GM23338 (cell line): ENCODE results near the gene HINT2. TPM values are rescaled to one million over a fixed set of nuclear protein-coding genes. Genes with fewer than 3 reads are reported as not detected.

Source experiments
- ATAC-seq: fragments of 200-7000 bp; cut with Tn5 transposase; 3 replicates; pipeline ENCODE4 v1.9.1; 2020
- DNase-seq: peaks from one replicate; pipeline ENCODE4 v3.0.0-alpha.2; 2015; ENCODE audit warnings: low spot score
- H2AFZ ChIP-seq: fragments of 200-600 bp; sonication (generic); 2 replicates; pipeline ENCODE4 v1.8.0; 2016; ENCODE audit warnings: antibody characterized with exemption, mild to moderate bottlenecking, moderate library complexity
- H3F3A ChIP-seq: fragments of 200-600 bp; sonication (generic); replicated peaks from 2 replicates; pipeline ENCODE4 v1.8.0; 2017; ENCODE audit warnings: antibody characterized with exemption, mixed run types, low read depth
- H3K27ac ChIP-seq: fragments of 200-600 bp; sonication (generic); 2 replicates; pipeline ENCODE4 v1.6.1; 2016; ENCODE audit warnings: low read depth
- H3K27me3 ChIP-seq: fragments of 200-600 bp; sonication (generic); 2 replicates; pipeline ENCODE4 v1.8.0; 2016; ENCODE audit warnings: mild to moderate bottlenecking, mixed run types, moderate library complexity; ENCODE audit not compliant: insufficient read depth
- H3K36me3 ChIP-seq: fragments of 200-600 bp; sonication (generic); 2 replicates; pipeline ENCODE4 v1.8.0; 2016; ENCODE audit warnings: mild to moderate bottlenecking; ENCODE audit not compliant: insufficient read depth
- H3K4me1 ChIP-seq: fragments of 200-600 bp; sonication (generic); 2 replicates; pipeline ENCODE4 v1.8.0; 2016; ENCODE audit warnings: mild to moderate bottlenecking, moderate library complexity; ENCODE audit not compliant: insufficient read depth
- H3K4me2 ChIP-seq: fragments of 200-600 bp; sonication (generic); 2 replicates; pipeline ENCODE4 v1.7.1; 2017; ENCODE audit warnings: mixed run types
- H3K4me3 ChIP-seq: fragments of 200-600 bp; sonication (generic); 2 replicates; pipeline ENCODE4 v1.6.1; 2016; ENCODE audit warnings: mixed run types
- H3K79me2 ChIP-seq: fragments of 200-600 bp; sonication (generic); replicated peaks from 2 replicates; pipeline ENCODE4 v1.8.0; 2017; ENCODE audit warnings: mild to moderate bottlenecking; ENCODE audit not compliant: insufficient read depth
- H3K9me2 ChIP-seq: fragments of 200-600 bp; sonication (generic); 2 replicates; pipeline ENCODE4 v1.8.0; 2017; ENCODE audit not compliant: insufficient read depth
- H4K20me1 ChIP-seq: fragments of 200-600 bp; sonication (generic); replicated peaks from 2 replicates; pipeline ENCODE4 v1.8.0; 2017; ENCODE audit warnings: mild to moderate bottlenecking; ENCODE audit not compliant: insufficient read depth
- H3K27ac Mint-ChIP-seq: 2 replicates; pipeline ENCODE4 v1.8.0; 2020; ENCODE audit warnings: inconsistent platforms, mild to moderate bottlenecking, moderate library complexity, mixed read lengths
- H3K27me3 Mint-ChIP-seq: 3 replicates; pipeline ENCODE4 v1.8.0; 2022; ENCODE audit warnings: low read depth, mild to moderate bottlenecking, moderate library complexity, mixed read lengths, inconsistent platforms; ENCODE audit not compliant: insufficient read depth, poor library complexity
- H3K36me3 Mint-ChIP-seq: 3 replicates; pipeline ENCODE4 v1.8.0; 2021; ENCODE audit warnings: low read depth, mild to moderate bottlenecking, inconsistent platforms, moderate library complexity, mixed read lengths
- H3K4me1 Mint-ChIP-seq: 3 replicates; pipeline ENCODE4 v1.8.0; 2020; ENCODE audit warnings: mild to moderate bottlenecking, inconsistent platforms, mixed read lengths
- H3K4me3 Mint-ChIP-seq: 3 replicates; pipeline ENCODE4 v1.8.0; 2021; ENCODE audit warnings: moderate library complexity, mild to moderate bottlenecking, inconsistent platforms, mixed read lengths
- H3K9me3 Mint-ChIP-seq: 3 replicates; pipeline ENCODE4 v1.8.0; 2020; ENCODE audit warnings: moderate library complexity, mild to moderate bottlenecking, inconsistent platforms, mixed read lengths
- CREB1 ChIP-seq: fragments of 250-450 bp; sonication (Bioruptor Pico); IDR thresholded peaks from 2 replicates; pipeline ENCODE4 v1.5.0; 2020; ENCODE audit warnings: low read depth, mild to moderate bottlenecking, moderate library complexity
- CTCF ChIP-seq, 2 experiments: fragments of 200-600 bp in 1 of 2; sonication (generic) in 1 of 2; conservative IDR thresholded peaks; 2 replicates each; pipeline versions ENCODE4 v1.5.1 to v1.6.1; 2016 to 2017; ENCODE audit warnings: antibody characterized with exemption in 2 of 2, low read depth in 2 of 2, mild to moderate bottlenecking in 2 of 2, moderate library complexity in 1 of 2
- ETS1 ChIP-seq: IDR thresholded peaks from 2 replicates; pipeline ENCODE4 v1.6.1; 2016; ENCODE audit warnings: antibody characterized with exemption
- EZH2 ChIP-seq: fragments of 200-600 bp; sonication (generic); IDR thresholded peaks from one replicate; pipeline ENCODE4 v1.8.0; 2017; ENCODE audit warnings: antibody characterized with exemption, mild to moderate bottlenecking, low read depth; ENCODE audit not compliant: unreplicated experiment
- EZH2phosphoT487 ChIP-seq: fragments of 200-600 bp; sonication (generic); IDR thresholded peaks from one replicate; pipeline ENCODE4 v1.8.1; 2018; ENCODE audit warnings: antibody characterized with exemption; ENCODE audit not compliant: unreplicated experiment
- JUNB ChIP-seq: IDR thresholded peaks from one replicate; pipeline ENCODE4 v1.6.1; 2016; ENCODE audit warnings: antibody characterized with exemption; ENCODE audit not compliant: unreplicated experiment
- NANOG ChIP-seq: IDR thresholded peaks from 2 replicates; pipeline ENCODE4 v1.6.1; 2016; ENCODE audit warnings: antibody characterized with exemption, borderline replicate concordance
- POLR2AphosphoS5 ChIP-seq: IDR thresholded peaks from 2 replicates; pipeline ENCODE4 v1.6.1; 2016; ENCODE audit warnings: antibody characterized with exemption, low read depth
- REST ChIP-seq: IDR thresholded peaks from one replicate; pipeline ENCODE4 v1.6.1; 2018; ENCODE audit warnings: antibody characterized with exemption; ENCODE audit not compliant: unreplicated experiment
- STAT1 ChIP-seq: IDR thresholded peaks from one replicate; pipeline ENCODE4 v1.6.1; 2016; ENCODE audit warnings: antibody characterized with exemption; ENCODE audit not compliant: unreplicated experiment
- ZNF114 ChIP-seq: fragments of 250-450 bp; sonication (Bioruptor Pico); IDR thresholded peaks from 2 replicates; pipeline ENCODE4 v1.5.0; 2020; ENCODE audit warnings: mild to moderate bottlenecking, moderate library complexity
- ZNF331 ChIP-seq: fragments of 250-450 bp; sonication (Bioruptor Pico); IDR thresholded peaks from 2 replicates; pipeline ENCODE4 v1.5.0; 2020; ENCODE audit warnings: low read depth, mild to moderate bottlenecking, moderate library complexity
- ZNF462 ChIP-seq: fragments of 250-450 bp; sonication (Bioruptor Pico); IDR thresholded peaks from 2 replicates; pipeline ENCODE4 v1.5.0; 2020; ENCODE audit warnings: mild to moderate bottlenecking, moderate library complexity
- polyA plus RNA-seq: library from polyadenylated mRNA; unstranded; fragments of >200 nt; fragmentation: Nextera tagmentation; extraction: Ambion mirVana; gene quantifications from 2 replicates; pipeline ENCODE4 v1.2.1, GENCODE V29; 2016
- total RNA-seq: library from RNA; depleted of rRNA; stranded (reverse); fragments of >200 nt; shearing (Covaris generic); gene quantifications from 2 replicates; pipeline ENCODE4 v1.2.3, GENCODE V29; 2014

The HINT2 gene
- total and polyA plus RNA-seq, 2 experiments from 2014 or later = 20.9 to 69.9 TPM

- no peaks in the 10 kb centered on the region; the same call in 2 of the 3 replicates for H3K9me3 Mint-ChIP-seq
- H3K79me2 ChIP-seq = no peaks in the 10 kb centered on the region
- no peak overlapping the region; the same call in 2 of the 3 replicates for H3K4me3 Mint-ChIP-seq
- DNase-seq (no peak), ATAC-seq (no peak; the same call in 2 of the 3 replicates)
- H3K36me3 ChIP-seq = no peaks in the 10 kb centered on the region
- no peak overlapping the region for H3K4me2 ChIP-seq
- H3K4me1 ChIP-seq = peaks cover 18% of the 10 kb centered on the region
- H3K27ac Mint-ChIP-seq = 0 out of 2 replicates have a peak overlapping the region, but pooled peaks have one; percentile 4
- H3K4me3 ChIP-seq = no peak overlapping the region
- no peaks in the 10 kb centered on the region for H3K9me2 ChIP-seq
- H3K27ac ChIP-seq = no peak overlapping the region
- peaks cover 8% of the 10 kb centered on the region for H3K27me3 Mint-ChIP-seq
- H3K36me3 Mint-ChIP-seq = no peaks in the 10 kb centered on the region; the same call in 2 of the 3 replicates
- no peaks in the 10 kb centered on the region for H4K20me1 ChIP-seq
- no peaks in the 10 kb centered on the region for H3F3A ChIP-seq
- H2AFZ ChIP-seq = no peak overlapping the region
- no peak for TF ChIP-seq REST
- TF ChIP-seq ETS1 = no peak
- TF ChIP-seq EZH2phosphoT487 = no peak
- TF ChIP-seq CTCF (conservative IDR thresholded peaks at IDR 0.05; ENCODE audit: low read depth in 2 of 2) = no peak
- TF ChIP-seq CREB1 (CRISPR knock-in tag) = no peak
- TF ChIP-seq JUNB = no peak
- TF ChIP-seq STAT1 = no peak
- no peak for TF ChIP-seq ZNF114
- no peak for TF ChIP-seq EZH2
- TF ChIP-seq POLR2AphosphoS5 = no peak
- TF ChIP-seq ZNF462 (CRISPR knock-in tag) = no peak
- no peak for TF ChIP-seq ZNF331 (CRISPR knock-in tag)
- TF ChIP-seq NANOG = no peak
- peaks cover 19% of the 10 kb centered on the region for H3K4me1 Mint-ChIP-seq
- no peaks in the 10 kb centered on the region for H3K27me3 ChIP-seq
These were observed 8.1 kb upstream of the HINT2 start for GRCh38 chr9:35822926-35823325.
